GM19238 (cell line): ENCODE measurements around the gene AUH.

ENCODE experiments used
- DNase-seq: peaks from one replicate; pipeline ENCODE4 v3.0.0; 2011; ENCODE audit warnings: low spot score; ENCODE audit not compliant: insufficient read length

The AUH gene

DNA sequence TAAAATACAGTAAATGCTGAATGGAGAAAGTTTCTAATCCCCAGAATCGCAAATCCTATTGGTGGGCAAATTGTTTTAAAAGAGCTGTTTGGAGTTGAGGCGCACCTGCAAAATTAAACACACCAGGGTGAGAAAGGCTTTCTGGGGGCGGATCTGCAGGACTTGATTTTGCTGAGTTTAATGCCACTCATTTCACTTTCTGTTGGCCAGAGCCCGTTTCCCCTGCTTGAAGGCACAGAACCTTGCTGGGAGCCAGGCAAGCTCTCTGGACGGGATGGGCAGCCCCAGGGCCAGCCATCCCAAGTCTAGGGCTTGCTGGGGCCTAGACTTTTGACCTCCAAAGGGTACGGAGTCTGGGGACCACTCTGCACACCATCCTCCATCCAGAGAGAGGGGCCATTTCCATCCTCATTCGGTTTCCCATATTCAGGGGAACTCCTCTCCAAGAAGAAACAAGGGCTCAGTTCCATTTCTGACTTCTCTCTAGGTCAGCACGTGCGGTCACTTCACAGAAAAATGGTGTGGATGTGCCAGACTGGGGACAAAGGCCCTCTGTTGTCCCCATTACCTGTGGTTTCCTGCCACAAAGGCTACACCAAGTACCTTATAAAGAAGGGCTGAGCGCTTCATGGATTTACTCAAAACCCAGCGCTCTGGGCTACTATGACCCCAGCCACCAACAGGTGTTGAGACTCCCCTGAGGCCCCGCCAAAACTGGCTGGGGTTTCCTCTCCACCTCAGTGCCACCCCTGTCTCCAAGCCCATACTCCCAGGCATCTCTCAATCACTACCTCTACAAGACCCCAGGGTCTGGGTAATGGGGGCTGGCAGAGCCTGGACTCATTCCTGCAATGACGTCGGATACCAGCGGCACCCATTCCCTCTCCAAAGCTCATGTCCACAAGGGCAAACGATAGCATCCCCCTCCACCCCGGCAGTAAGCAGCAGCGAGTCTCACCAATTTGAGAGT, 170.0 kb downstream of the AUH start:
- DNase-seq: no peak

DNA sequence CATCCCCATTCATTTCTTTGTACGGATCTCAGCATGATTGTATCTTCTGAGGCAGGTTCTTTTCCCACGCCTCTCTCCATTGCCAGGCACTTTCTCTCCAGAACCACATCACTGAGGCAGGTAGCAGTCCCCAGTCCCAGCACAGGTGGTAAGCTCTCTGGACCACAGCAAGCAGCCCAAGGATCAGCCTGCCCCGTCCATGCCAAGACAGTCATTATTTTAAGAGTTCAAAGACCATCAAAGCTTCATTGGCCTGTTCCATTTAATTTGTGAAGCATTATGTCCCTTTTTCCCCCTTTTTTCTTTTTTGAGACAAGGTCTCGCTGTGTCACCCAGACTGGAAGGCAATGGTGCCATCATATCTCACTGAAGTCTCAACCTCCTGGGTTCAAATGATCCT, 171.7 kb downstream of the AUH start:
- no peak for DNase-seq

DNA sequence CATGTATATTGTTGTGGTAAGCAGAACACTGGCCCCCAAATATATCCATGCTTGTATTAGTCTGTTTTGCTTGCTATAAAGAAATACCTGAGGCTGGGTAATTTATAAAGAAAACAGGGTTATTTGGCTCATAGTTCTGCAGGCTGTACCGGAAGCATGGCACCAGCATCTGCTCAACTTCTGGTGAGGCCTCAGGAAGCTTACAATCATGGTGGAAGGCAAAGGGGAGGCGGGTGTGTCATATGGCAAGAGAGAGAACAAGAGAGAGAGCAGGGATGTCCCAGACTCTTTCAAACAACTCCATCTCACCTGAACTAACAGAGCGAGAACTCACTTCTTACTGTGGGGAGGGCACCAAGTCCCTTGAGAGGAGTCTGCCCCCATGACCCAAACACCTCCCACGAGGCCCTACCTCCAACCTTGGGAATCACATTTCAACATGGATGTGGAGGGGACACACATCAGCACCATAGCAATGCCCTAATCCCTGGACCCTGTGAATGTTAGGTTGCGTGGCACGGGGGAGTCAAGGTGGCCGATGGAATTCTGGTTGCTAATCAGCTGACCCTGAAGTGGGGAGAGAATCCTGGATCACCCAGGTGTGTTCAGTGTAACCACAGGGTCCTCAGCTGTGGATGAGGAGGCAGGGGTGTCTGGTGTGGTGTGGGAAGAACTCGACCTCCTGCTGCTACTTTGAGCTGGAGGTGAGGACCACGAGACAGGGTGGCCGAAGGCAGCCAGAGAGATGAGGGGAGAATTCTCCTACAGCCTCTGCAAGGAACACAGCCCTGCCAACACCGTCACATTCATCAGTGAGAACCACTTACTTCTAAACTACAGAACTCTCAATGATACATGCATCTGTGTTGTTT, 172.8 kb downstream of the AUH start:
- DNase-seq: no peak

DNA sequence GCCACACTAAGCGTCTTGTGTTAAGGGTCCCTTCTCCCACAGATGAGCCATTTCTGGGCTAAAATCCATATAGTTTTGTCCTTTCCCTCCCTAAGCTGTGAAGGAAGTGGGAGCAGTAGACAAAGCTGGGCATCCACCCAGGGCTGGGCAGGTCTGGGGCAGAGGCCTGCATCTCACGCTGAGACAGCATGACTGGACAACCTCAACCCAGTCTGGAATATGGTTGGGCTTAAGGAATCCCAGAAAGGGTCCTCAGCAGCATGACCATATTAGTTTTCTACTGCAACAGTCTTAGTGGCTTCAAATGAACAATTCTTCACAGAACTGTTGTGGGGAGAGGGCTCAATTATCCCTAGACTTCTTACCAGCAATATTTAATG, 173.8 kb downstream of the AUH start:
- DNase-seq: no peak

DNA sequence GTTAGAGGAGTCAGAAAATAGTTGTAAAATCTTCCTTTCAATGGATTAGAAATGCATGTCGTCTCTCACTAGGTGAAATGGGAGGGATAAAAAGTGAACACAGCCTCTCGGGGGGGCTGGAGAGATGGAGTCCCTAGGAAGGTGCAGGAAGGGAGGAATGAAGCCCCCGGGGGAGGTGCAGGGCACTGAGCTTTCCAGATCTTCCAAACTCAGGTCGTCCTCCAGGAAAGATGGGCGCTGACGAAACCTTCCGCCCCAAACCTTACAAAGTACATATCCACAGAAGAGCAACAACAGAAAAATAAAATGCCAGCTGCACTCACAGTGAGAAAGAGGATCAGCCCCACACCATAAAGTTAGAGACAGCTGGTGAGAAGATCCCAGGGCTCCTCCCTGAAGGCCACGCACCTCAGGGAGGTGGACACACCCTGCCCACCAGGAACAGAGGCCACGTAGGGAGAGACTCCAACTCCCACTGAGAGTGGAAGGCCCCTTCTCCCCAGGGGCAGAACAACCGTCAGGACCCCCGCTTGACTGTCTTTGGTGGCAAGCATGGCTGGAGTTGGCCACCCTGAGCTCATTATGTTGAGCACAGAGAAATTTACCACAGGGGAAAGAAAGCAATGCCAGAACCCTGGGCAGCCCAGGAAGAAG, 174.3 kb downstream of the AUH start:
- no peak for DNase-seq

DNA sequence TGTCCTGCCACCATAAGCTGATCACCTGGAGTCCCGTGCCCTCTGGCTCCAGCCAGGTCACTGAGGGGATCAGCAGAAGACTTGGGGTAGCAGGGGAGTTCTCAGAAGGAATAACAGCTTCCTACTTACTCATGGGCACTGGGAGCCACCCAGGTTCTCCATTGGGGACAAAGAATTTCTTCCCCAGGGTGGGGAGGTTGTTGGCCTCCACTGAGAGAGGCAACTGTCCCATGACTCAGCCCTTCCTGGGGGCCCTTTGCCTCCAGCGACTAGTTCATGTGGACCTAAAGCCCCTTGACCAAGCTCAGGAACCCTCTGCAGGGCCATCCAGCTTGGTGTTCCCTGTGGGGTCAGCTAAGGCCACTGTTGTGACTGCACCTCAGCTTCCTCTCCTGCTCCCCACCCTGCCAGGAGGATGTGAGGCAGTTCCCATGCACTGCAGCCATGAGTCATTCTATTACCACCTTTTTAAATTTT, 175.0 kb downstream of the AUH start:
- no peak for DNase-seq

DNA sequence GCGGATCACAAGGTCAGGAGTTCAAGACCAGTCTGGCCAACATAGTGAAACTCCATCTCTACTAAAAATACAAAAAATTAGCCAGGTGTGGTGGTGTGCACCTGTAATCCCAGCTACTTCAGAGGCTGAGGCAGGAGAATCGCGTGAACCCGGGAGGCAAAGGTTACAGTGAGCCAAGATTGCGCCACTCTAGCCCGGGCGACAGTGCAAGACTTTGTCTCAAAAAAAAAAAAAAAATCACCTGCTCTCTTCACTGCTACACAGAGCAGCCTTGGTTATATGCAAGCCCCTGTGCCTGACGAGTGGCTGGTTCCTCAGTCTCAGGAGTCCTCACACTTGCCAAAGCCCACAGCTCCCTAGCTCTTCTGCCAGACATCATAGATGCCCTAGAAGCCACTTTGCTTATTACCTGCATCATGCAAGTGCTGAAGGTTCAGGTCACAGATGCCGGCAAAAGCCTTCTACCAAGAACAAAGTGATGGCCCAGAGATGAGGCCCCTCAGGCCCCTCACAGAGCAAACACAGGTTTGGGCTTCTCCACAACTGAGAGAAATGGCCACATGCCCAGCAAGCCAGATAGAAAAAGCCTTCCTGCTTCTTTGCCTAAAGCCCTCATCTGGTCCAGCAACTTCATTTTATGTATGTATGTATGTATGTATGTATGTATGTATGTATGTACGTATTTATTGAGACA, 176.4 kb downstream of the AUH start:
- DNase-seq: no peak

DNA sequence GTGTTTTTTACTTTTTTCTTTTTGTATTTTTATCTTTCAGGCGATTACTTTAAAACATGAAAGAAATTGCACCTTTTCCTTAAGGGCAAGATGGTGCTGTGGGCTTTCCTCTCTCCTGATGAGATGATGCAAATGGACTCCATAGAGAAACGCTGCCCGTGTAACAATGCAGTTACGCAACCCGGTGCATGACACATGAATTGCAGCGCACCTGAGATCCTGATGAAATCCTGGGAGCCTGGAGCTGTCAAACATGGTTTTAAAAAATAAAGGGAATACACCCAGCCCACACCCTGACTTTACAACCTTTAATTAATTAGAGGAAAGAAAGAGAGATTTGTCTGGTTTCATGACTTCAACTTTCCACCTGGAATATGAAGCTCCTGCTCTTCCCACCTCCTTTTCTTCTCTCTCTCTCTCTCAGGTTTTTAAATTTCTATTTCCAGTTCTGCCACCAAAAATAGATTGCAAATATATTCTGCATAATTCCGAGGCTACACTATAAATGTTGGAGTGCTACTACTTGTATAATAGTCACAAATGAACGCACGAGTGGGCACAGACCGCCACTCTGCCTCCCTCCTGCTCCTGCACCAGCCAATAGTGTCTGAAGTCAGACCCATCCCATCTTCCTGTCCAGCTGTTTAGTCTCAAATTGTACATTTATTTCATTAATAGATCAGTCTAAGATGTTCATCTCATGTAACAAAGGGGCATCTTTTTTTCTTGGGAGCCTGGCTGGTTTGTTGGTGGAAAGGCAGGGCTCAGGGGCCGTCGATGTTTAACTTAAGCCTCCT, 179.1 kb downstream of the AUH start:
- no peak for DNase-seq

DNA sequence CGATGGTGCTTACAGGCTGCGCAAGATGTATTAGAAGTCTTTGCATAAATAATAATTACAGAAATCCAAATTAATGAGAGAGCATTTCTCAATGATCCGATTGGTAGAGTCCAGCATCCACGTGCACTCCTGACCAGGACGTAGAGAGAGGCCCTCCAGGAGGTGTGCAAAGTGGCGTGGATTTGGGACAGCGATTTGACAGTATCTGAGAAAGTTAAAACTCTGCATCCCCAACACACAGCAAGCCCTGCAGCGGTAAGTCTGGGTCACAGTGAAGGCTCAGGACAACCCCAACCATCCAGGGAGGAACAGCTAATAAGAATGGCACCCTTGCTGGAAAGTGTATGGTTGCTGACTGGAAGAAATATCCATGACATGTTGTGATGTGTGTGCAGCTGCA, 180.2 kb downstream of the AUH start:
- no peak for DNase-seq

DNA sequence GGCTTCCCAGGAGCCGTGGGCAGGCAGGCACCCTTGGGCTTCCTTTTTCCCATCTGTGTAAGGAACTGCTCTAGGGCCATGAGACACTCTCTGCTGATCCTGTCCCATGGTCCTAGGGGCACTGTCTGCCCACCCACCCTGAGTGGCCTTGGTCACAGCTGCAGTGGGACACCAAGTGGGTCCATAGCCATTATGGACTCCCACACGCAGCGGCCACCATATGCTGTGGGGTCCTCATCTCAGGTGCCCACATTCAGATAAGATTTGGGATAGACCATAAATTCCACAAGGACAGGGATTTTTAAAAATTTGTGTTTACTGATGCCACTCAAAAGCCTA, 180.8 kb downstream of the AUH start:
- no peak for DNase-seq

DNA sequence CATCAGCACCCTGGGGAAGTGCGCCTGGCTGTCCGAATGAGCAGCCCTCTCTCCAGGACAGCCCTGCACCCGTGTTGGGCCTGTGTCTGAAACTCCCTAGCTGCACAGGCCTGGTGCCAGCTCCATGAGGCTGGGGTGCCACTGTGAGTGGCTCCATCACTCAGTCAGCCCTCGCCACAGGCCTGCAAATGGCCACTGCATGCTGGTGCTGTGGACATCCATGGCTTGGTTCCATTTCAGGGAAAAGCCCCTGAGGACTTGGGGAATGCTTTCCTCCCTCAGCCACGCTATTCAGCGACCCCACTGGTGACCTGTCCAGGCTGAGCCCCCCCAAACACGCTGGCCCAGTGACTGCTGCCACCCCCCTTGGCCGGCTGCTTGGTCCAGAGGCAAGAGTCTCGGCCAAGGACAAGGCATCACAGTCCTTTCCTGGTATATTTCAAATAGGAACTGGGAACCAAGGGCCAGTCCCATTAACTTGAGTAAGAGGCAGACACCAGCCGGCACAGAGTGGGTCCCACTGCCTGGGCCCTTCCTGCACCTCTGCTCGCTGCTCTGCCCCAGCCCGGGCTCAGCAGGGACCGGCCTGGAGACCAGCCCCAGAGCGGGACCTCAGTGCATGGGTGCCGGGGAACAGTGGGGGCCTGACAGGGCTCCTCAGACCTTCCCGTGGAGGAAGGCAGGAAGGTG, 181.3 kb downstream of the AUH start:
- DNase-seq: no peak

DNA sequence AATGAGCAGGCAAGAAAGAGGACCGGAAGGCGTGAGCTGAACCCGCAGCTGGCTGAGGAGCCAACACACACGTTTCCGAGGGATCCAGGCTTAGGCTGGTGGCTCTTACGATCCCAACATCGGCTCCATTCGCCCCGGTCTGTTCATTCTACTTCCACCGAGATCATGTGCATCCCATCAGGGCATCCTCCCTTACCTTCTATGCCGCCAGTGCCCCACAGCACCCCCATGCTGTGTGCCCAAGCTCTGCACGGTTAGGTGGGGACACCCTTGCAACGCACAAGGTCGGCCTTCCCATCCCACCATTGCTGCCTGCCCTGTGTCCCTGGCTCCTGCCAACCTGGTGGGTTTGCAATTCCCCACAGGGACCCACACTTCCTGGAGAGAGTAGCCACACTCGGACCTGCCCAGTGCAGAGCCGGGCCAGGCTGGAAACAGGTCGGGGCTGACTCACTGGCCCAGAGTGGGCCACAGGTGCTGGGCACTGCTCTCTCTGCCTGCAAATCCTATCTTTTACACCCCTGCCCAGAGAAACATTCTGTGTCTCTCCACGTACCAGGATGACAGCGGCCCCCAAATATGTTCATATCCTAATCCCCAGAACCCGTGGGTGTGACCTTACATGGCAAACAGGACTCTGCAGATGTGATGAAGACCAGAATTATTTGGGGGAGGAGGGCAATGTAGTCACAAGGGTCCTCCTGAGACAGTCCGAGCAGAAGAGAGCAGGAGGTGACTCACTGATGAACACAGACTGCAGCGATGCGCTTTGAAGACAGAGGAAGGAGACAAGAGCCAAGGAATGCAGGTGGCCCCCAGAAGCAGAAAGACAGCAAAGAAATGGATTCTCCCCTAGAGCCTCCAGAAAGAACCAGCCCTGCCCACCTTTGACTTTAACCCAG, 182.2 kb downstream of the AUH start:
- DNase-seq: no peak

DNA sequence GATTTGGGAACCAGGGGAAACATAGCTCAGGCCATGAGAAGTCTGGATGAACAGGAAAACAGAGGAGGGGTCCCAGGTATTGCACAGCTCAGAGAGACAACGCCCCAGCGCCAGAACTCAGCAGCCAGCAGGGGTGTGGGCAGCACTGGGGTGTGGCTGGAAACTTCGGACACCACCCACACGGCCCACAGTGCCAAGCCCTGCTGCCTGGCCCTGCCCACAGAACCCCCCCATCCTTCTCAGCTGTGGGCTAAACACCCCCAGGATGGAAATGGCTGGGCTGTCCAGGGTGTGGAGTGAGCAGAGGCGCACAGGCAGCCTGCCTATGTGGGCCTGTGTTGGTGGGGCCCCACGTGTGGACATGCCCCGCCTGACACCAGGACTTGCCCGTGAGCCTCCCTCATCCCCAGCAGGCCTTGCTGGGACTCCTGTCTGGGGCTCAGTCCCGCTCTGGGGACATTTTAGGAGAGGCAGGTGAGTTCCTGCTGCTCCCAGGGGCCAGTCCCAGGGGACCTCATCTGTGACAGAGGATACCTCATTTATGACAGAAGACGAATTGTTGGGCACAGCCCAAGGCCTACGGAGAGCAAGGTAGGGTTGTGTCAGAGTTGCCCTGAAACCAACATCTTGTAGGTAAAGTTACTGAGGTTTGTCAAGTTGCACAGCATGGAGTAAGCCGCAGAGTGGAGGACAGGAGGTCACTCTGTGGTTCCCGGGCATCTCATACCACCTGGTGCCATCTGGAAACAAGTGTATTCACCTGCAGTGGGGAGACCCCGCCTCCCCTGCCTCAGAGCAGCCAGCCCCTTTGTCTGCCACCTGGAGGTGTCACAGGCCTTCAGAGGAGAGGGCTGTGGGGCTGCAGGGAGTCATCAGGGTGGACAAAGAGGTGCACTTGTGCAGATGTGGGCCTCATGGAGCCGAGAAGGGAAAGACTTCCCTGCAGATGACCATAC, 183.2 kb downstream of the AUH start:
- no peak for DNase-seq

DNA sequence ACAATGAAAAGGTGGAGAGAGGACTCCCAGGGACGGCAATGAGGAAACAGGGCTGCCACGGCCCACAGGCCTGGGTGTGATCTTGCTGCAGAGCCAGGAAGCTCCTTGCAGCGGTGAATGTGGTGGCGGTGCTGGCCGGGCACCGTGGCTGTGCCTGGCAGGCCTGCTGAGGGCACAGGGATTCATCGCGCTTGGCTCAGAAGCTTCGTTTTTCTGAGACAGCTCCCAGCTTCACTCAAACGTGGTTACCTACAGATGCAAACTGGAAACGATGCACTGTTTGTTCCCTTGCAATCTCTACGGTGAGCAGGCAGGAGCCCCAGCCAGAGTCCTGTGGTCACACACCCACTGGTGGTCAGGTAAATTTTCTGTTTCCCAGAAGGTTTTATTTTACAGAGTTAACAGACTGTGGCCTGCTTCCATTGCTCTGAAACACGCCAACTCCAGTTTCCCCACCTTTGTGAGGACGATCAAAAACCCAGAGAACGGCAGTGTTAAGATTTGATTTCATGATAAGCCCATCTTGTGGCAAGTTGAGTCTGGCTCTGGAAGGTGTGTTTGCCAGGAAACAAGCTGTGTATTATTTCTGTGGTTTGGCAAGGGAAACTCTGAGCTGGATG, 183.9 kb downstream of the AUH start:
- DNase-seq: no peak

DNA sequence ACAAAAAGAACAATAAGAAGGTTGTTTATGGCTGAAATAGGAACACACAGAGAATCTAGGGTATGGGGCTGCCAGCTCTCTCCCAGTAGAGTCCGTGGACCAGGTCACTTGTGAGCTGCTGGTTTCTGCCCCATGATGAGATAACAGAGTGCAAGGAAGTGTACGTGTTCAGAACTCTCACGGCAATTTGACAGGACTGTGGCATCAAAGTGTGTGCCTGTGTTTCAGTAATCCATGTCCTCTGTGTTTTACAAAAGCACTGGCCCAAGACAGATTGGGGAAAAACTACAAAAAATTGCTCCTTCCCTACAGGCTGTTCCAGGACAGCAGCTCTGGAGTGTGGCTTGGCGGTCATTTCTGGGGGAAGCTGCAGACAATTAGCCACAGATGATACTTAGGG, 184.6 kb downstream of the AUH start:
- DNase-seq: no peak

DNA sequence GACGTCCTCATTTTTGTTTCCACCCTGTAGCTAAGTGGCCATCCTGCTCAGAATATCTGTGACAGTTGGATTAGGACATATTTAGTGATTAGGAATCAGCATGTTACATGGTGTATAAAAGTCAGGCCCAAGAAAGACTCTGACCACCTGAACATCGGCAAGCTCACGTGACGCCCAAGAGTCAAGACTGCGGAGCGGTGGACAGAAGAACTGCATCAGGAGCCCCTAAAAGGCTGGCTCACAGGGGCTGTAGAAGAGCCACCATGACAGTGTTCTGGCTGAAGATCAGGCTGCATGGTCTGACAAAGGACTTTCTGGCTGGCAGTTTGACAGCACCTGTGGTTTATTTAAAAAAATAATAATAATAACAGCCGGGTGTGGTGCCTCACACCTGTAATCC, 185.3 kb downstream of the AUH start:
- DNase-seq: no peak

DNA sequence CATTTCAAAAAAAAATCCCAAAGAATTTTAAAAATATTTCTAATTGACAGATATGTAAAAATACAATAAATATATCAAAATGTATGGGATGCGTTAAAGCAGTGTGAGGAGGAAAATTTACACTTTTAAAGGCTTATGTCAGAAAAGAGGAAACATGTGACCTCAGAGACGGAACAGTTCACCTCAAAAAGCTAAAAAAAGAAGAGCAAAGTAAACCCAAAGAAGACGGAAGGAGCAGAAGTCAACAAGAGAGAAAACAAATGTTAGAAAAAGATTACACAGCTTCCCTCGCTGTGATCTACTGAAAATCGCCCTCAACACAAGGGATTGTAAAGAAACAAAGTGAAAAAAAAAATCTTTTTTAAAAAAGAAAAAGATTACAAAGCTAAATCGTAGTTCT, 186.9 kb downstream of the AUH start:
- DNase-seq: no peak
